NT2/D1 (cell line): ENCODE measurements around the gene ABCC8.

Experiments used
- DNase-seq: peaks from one replicate; pipeline ENCODE4 v3.0.0-alpha.2; 2011; ENCODE audit warnings: low read depth, low spot score
- H3K27me3 ChIP-seq: 2 replicates; pipeline ENCODE4 v1.6.0; 2011; ENCODE audit warnings: mild to moderate bottlenecking; ENCODE audit not compliant: insufficient read length, insufficient read depth
- H3K36me3 ChIP-seq: 2 replicates; pipeline ENCODE4 v1.6.1; 2011; ENCODE audit warnings: mild to moderate bottlenecking, low read length, mixed read lengths; ENCODE audit not compliant: insufficient read depth, insufficient read length
- H3K4me1 ChIP-seq: 2 replicates; pipeline ENCODE4 v1.5.1; 2011; ENCODE audit not compliant: insufficient read depth, insufficient read length
- H3K4me3 ChIP-seq: 2 replicates; pipeline ENCODE4 v1.5.1; 2011; ENCODE audit warnings: low read depth; ENCODE audit not compliant: insufficient read length
- H3K9ac ChIP-seq: 2 replicates; pipeline ENCODE4 v1.6.0; 2011; ENCODE audit warnings: low read depth; ENCODE audit not compliant: insufficient read length
- H3K9me3 ChIP-seq: 2 replicates; pipeline ENCODE4 v1.5.1; 2011; ENCODE audit warnings: mild to moderate bottlenecking, low read length; ENCODE audit not compliant: insufficient read depth
- SUZ12 ChIP-seq: IDR thresholded peaks from 2 replicates; pipeline ENCODE4 v1.6.1; 2011; ENCODE audit not compliant: insufficient read length, insufficient read depth; ENCODE audit errors: extremely low read depth
- YY1 ChIP-seq: IDR thresholded peaks from 2 replicates; pipeline ENCODE4 v1.6.1; 2011; ENCODE audit not compliant: insufficient read length, insufficient read depth
- ZNF274 ChIP-seq: IDR thresholded peaks from 2 replicates; pipeline ENCODE4 v1.6.1; 2011; ENCODE audit warnings: mild to moderate bottlenecking, low read depth, low read length

Gene ABCC8

DNA sequence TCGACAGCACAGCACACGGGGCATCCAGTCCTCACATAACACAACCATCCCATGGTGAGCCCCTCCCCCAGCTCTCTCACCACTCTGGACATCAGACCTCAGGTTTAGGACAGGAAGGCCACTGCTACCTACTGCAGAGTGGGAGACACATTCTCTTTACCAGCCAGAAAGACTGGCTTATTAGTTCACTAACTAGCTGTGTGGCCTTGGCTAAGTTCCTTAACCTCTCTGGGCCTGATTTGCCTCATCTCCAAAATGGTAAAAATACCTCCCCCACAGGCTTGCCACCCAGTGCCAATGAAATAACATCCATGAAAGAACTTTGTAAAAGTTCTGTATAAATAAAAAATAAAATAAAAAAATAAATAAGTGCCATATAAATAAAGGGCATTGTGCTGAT is 35.5 kb upstream of the ABCC8 start:
- no peaks in the 10 kb centered on the region for H3K36me3 ChIP-seq
- H3K4me3 ChIP-seq: no peak overlapping the region
- DNase-seq: no peak
- H3K9me3 ChIP-seq: no peaks in the 10 kb centered on the region
- no peak overlapping the region for H3K9ac ChIP-seq
- H3K27me3 ChIP-seq: peaks cover 4% of the 10 kb centered on the region
- no peak for TF ChIP-seq YY1
- TF ChIP-seq SUZ12: no peak
- TF ChIP-seq ZNF274: no peak
- H3K4me1 ChIP-seq: no peaks in the 10 kb centered on the region

DNA sequence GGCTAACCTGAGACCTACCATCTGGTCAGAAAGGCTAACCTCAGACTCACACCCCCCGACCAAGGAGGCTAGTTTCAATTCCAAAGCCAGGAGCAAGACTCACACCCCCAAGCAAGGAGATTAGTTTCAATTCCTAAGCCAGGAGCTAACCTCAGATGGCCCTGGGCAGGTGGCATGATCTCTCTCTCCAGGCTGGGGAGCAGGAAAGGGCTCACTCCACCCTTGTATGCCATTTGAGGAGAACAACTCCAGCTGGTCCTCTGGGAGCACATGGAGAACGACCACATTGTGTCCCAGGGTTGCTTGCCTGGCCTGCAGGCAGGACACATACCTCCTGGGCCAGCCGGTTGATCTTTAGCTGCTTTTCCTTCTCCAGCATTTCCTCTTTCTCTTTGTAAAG is 34.9 kb upstream of the ABCC8 start:
- H3K4me1 ChIP-seq: no peaks in the 10 kb centered on the region
- no peaks in the 10 kb centered on the region for H3K9me3 ChIP-seq
- TF ChIP-seq ZNF274: no peak
- TF ChIP-seq SUZ12: no peak
- TF ChIP-seq YY1: no peak
- H3K27me3 ChIP-seq: peaks cover 4% of the 10 kb centered on the region
- DNase-seq: no peak
- no peak overlapping the region for H3K4me3 ChIP-seq
- H3K36me3 ChIP-seq: no peaks in the 10 kb centered on the region
- no peak overlapping the region for H3K9ac ChIP-seq

DNA sequence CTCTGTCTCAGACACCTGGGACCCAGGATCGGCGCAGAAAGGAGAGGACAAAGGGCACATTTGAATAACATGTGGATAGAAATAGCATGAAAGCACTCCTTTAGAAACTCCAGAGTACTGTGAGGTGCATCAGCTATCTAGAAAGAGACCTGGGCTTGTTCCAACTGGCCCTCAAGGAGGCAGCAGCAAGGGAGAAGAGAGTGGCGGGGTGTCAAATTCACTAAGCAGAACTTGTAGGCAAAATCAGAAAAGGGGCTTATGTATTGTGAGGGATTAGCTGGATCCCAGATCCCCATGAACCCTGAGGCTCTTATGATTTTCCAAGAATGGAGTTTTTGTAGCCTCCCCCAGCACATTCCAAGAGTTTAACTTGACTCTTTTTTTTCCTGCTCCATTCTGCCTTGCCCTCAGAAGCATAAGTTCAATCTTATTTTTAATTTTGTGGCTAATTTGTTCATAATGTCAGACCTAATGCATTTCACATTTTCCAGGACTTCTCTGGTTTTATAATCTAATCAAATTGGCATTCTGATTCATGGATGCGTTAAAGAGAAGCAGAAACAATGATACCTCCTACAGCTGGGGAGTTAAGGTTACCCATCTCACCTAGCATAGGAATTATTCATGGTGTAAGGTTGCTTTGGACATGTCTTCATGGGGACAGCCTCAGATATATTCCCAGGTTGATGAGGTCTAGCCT is 34.0 kb upstream of the ABCC8 start:
- TF ChIP-seq YY1 (no peak), ZNF274 (no peak), SUZ12 (no peak)
- no peak for DNase-seq
- H3K27me3 ChIP-seq: peaks cover 4% of the 10 kb centered on the region
- H3K4me1 ChIP-seq: no peaks in the 10 kb centered on the region
- H3K9me3 ChIP-seq: no peaks in the 10 kb centered on the region
- H3K4me3 ChIP-seq: no peak overlapping the region
- H3K36me3 ChIP-seq: no peaks in the 10 kb centered on the region
- no peak overlapping the region for H3K9ac ChIP-seq

DNA sequence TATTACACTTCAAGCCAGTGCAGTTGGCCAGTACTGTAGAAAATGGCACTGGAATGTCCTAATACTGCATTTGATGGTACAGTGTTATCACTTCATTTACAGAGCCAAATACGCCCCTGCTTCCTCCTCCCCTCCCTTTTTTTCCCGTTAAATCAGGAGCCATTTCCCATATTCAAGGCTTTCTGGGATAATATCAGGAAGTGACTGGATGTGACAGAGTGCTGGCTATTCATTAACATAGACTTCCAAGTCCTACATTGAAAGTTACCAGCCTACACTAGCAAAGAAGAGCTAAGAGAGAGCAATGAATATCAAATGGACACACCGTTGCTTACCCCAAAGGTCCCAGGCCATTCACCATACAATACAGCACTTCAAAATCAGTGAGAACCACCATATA is 32.1 kb upstream of the ABCC8 start:
- TF ChIP-seq YY1 (no peak), SUZ12 (no peak)
- no peak for DNase-seq
- no peak overlapping the region for H3K4me3 ChIP-seq
- peaks cover 3% of the 10 kb centered on the region for H3K4me1 ChIP-seq
- H3K9ac ChIP-seq: no peak overlapping the region
- H3K36me3 ChIP-seq: no peaks in the 10 kb centered on the region
- H3K9me3 ChIP-seq: no peaks in the 10 kb centered on the region
- peaks cover 4% of the 10 kb centered on the region for H3K27me3 ChIP-seq

DNA sequence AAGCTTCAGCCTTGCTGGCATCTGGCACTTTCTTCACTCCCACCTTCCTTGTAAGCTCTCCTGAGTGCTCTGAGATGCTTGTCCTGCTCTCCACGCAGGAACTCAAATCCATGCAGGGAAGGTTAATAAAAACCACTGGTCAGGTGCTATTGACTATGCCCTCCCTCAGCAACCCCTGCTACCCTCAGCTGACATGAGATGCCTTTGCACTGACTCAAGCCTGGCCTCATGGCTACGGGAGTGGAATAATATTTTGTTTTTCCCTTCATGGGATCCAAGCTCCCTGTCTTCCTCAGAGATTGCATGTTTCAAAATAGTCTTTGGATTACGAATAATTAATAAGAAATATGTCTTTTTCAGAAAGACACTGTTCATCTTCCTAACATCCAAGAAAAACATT is 31.7 kb upstream of the ABCC8 start:
- Histone ChIP-seq H3K4me3 (no peak overlapping the region), H3K9ac (no peak overlapping the region), H3K27me3 (peaks cover 4% of the 10 kb centered on the region), H3K36me3 (no peaks in the 10 kb centered on the region), H3K4me1 (peaks cover 3% of the 10 kb centered on the region), H3K9me3 (no peaks in the 10 kb centered on the region)
- no peak for DNase-seq
- TF ChIP-seq YY1 (no peak), SUZ12 (no peak), ZNF274 (no peak)

DNA sequence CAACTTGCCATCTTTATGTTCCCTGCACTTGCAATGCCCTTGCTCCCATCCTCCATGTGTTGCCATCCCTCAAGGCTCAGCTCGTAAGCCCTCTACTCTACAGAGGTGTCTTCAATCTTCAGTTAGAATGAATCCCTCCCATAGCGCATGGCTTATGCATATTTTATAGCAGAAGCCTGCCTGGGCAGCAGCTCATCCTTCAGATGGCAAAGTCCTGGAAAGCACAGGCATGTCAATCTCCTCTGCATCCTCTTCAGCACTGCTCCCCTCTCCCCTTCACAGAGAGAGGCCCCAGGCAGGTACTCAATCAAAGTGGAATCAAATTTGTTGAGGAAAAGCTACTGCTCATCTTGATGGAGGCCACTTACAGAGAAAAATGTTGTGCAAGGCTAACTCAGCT is 31.1 kb upstream of the ABCC8 start:
- Histone ChIP-seq H3K4me1 (peaks cover 3% of the 10 kb centered on the region), H3K36me3 (no peaks in the 10 kb centered on the region), H3K4me3 (no peak overlapping the region), H3K9ac (no peak overlapping the region), H3K9me3 (no peaks in the 10 kb centered on the region), H3K27me3 (peaks cover 4% of the 10 kb centered on the region)
- no peak for DNase-seq
- TF ChIP-seq SUZ12 (no peak), YY1 (no peak), ZNF274 (no peak)

DNA sequence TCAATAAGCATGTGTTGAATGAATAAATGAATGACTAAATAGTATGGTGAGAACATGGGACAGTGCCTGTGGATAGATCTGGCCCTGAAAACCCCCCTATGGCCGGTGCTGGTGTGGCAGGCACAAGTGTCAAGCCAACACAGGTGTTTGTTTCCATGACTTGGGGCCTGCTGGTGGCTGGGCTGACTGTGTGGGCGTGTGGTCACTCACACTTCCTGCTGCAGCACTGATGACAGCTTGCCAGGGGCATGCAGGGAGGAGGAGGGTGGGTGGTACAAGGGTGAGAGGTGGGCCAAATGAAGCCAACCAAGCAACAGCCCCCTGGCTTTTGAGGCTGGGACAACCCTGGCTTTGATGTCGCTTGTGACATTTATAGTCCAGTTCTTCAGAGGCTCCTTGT is 30.3 kb upstream of the ABCC8 start:
- TF ChIP-seq SUZ12 (no peak), ZNF274 (no peak), YY1 (no peak)
- DNase-seq: no peak
- no peak overlapping the region for H3K9ac ChIP-seq
- peaks cover 3% of the 10 kb centered on the region for H3K4me1 ChIP-seq
- no peaks in the 10 kb centered on the region for H3K9me3 ChIP-seq
- H3K36me3 ChIP-seq: no peaks in the 10 kb centered on the region
- no peak overlapping the region for H3K4me3 ChIP-seq
- H3K27me3 ChIP-seq: peaks cover 4% of the 10 kb centered on the region
